Activated CD4-positive, alpha-beta T cell treated with anti-CD3 and anti-CD28 coated beads, Interleukin-2, amount 50 U/mL, for 48 hours (primary cell): Measurements from ENCODE around the gene MR1.

ENCODE experiments used
- DNase-seq, 2 experiments: peaks; one replicate each; pipeline ENCODE4 v3.0.0-alpha.2; 2020

MR1 gene

GRCh38 chr1:181092883-181093458, 59.2 kb downstream of the MR1 start:
- DNase-seq: no peak

GRCh38 chr1:181094416-181095212, 60.8 kb downstream of the MR1 start:
- DNase-seq: no peak

- DNase-seq: no peak
Measured at GRCh38 chr1:181095260-181095659, 61.5 kb downstream of the MR1 start.

GRCh38 chr1:181095763-181096184, 62.0 kb downstream of the MR1 start:
- no peak for DNase-seq

GRCh38 chr1:181097242-181097641, 63.5 kb downstream of the MR1 start:
- DNase-seq: no peak

- peak; percentile 48 to 64 for DNase-seq
Measured at GRCh38 chr1:181099152-181100014, 65.6 kb downstream of the MR1 start.

GRCh38 chr1:181100015-181100905, 66.5 kb downstream of the MR1 start:
- peak; percentile 51 to 59 for DNase-seq

- DNase-seq: no peak
Measured at GRCh38 chr1:181100934-181101333, 67.2 kb downstream of the MR1 start.

GRCh38 chr1:181101581-181102226, 67.9 kb downstream of the MR1 start:
- no peak for DNase-seq

- no peak for DNase-seq
Measured at GRCh38 chr1:181102841-181103240, 69.1 kb downstream of the MR1 start.

- no peak for DNase-seq
Measured at GRCh38 chr1:181103399-181103798, 69.6 kb downstream of the MR1 start.

- DNase-seq: no peak
Measured at GRCh38 chr1:181104042-181104789, 70.4 kb downstream of the MR1 start.

GRCh38 chr1:181104790-181105133, 71.0 kb downstream of the MR1 start:
- peak; percentile 42 to 54 for DNase-seq

GRCh38 chr1:181105134-181106021, 71.6 kb downstream of the MR1 start:
- peak; percentile 90 to 91 for DNase-seq

- no peak for DNase-seq
Measured at GRCh38 chr1:181106022-181106312, 72.2 kb downstream of the MR1 start.

- no peak for DNase-seq
Measured at GRCh38 chr1:181106479-181106878, 72.7 kb downstream of the MR1 start.

- no peak for DNase-seq
Measured at GRCh38 chr1:181107711-181108110, 73.9 kb downstream of the MR1 start.

GRCh38 chr1:181108304-181108867, 74.6 kb downstream of the MR1 start:
- no peak for DNase-seq

- DNase-seq: no peak
Measured at GRCh38 chr1:181110013-181110412, 76.2 kb downstream of the MR1 start.
